CD4-positive, alpha-beta memory T cell (primary cell): ENCODE results near the gene ATM. TPM values are rescaled to one million over a fixed set of nuclear protein-coding genes. Genes with fewer than 3 reads are reported as not detected.

Experiments used
- CTCF ChIA-PET: fragments of 350-600 bp; sonication (Branson Sonifier 250); formaldehyde crosslinking; loops from one replicate; lab custom pipeline; 2021; ENCODE audit warnings: inconsistent platforms; ENCODE audit not compliant: partially characterized antibody; lab: Charles Lee
- POLR2A ChIA-PET: fragments of 350-600 bp; sonication (Branson Sonifier 250); formaldehyde crosslinking; loops from one replicate; lab custom pipeline; 2021; ENCODE audit not compliant: partially characterized antibody; lab: Charles Lee
- DNase-seq, 5 donors: peaks; one replicate each; pipeline versions ENCODE4 v3.0.0 to v3.0.0-alpha.2; 2020 to 2022; ENCODE audit warnings: mixed read lengths in 1 of 5
- H3K27ac ChIP-seq: one replicate; pipeline ENCODE4 v1.7.0; 2013; ENCODE audit warnings: low read depth, low read length
- H3K27me3 ChIP-seq: 2 replicates; pipeline ENCODE4 v1.7.0; 2013; ENCODE audit warnings: mild to moderate bottlenecking, low read length, moderate library complexity; ENCODE audit not compliant: insufficient read depth
- H3K36me3 ChIP-seq: 2 replicates; pipeline ENCODE4 v1.7.0; 2013; ENCODE audit warnings: mild to moderate bottlenecking, low read length, moderate library complexity; ENCODE audit not compliant: insufficient read depth
- H3K4me1 ChIP-seq: 2 replicates; pipeline ENCODE4 v1.7.0; 2013; ENCODE audit warnings: mild to moderate bottlenecking, low read length, moderate library complexity; ENCODE audit not compliant: insufficient read depth
- H3K4me3 ChIP-seq, 2 donors: one replicate each; pipeline ENCODE4 v1.7.0; 2013; ENCODE audit warnings: low read length in 2 of 2, mild to moderate bottlenecking in 1 of 2
- H3K9me3 ChIP-seq, 2 donors: one replicate each; pipeline ENCODE4 v1.7.0; 2013; ENCODE audit warnings: low read length in 2 of 2, control low read depth in 1 of 2; ENCODE audit not compliant: control insufficient read depth in 1 of 2
- H3K27ac Mint-ChIP-seq, 7 donors: one replicate each; pipeline ENCODE4 v1.8.0; 2020 to 2021; ENCODE audit warnings: mixed read lengths in 7 of 7, mild to moderate bottlenecking in 6 of 7, inconsistent platforms in 3 of 7, moderate library complexity in 3 of 7
- H3K27me3 Mint-ChIP-seq, 2 donors: one replicate each; pipeline ENCODE4 v1.8.0; 2020 to 2021; ENCODE audit warnings: mixed read lengths in 2 of 2
- H3K36me3 Mint-ChIP-seq, 2 donors: one replicate each; pipeline ENCODE4 v1.8.0; 2020 to 2021; ENCODE audit warnings: mixed read lengths in 2 of 2, inconsistent platforms in 1 of 2, mild to moderate bottlenecking in 1 of 2
- H3K4me1 Mint-ChIP-seq, 4 donors: one replicate each; pipeline ENCODE4 v1.8.0; 2020 to 2021; ENCODE audit warnings: mixed read lengths in 4 of 4, mild to moderate bottlenecking in 1 of 4
- H3K4me3 Mint-ChIP-seq, 8 donors: one replicate each; pipeline ENCODE4 v1.8.0; 2020 to 2021; ENCODE audit warnings: mixed read lengths in 8 of 8, mild to moderate bottlenecking in 7 of 8, moderate library complexity in 6 of 8, inconsistent platforms in 3 of 8
- H3K9me3 Mint-ChIP-seq, 8 donors: one replicate each; pipeline ENCODE4 v1.8.0; 2020 to 2021; ENCODE audit warnings: mixed read lengths in 8 of 8, mild to moderate bottlenecking in 5 of 8, inconsistent platforms in 3 of 8, moderate library complexity in 1 of 8
- intact Hi-C: fragments of 100-400 bp; cut with micrococcal nuclease; formaldehyde crosslinking; loops from one replicate; pipeline ENCODE4 v1.15.1; 2023
- polyA plus RNA-seq, 2 donors: library from polyadenylated mRNA; unstranded; fragments of 300-500 nt; fragmentation: Illumina TruSeq; gene quantifications; one replicate each; pipeline ENCODE4 v1.2.3, GENCODE V29; 2021
- total RNA-seq, 2 experiments: library from RNA; stranded (reverse); gene quantifications; one replicate each; pipeline ENCODE4 v1.2.3, GENCODE V29; 2021

ATM gene
- total and polyA plus RNA-seq, 4 experiments from 2014 or later, result 48.6 to 555 (median 292) TPM

DNA sequence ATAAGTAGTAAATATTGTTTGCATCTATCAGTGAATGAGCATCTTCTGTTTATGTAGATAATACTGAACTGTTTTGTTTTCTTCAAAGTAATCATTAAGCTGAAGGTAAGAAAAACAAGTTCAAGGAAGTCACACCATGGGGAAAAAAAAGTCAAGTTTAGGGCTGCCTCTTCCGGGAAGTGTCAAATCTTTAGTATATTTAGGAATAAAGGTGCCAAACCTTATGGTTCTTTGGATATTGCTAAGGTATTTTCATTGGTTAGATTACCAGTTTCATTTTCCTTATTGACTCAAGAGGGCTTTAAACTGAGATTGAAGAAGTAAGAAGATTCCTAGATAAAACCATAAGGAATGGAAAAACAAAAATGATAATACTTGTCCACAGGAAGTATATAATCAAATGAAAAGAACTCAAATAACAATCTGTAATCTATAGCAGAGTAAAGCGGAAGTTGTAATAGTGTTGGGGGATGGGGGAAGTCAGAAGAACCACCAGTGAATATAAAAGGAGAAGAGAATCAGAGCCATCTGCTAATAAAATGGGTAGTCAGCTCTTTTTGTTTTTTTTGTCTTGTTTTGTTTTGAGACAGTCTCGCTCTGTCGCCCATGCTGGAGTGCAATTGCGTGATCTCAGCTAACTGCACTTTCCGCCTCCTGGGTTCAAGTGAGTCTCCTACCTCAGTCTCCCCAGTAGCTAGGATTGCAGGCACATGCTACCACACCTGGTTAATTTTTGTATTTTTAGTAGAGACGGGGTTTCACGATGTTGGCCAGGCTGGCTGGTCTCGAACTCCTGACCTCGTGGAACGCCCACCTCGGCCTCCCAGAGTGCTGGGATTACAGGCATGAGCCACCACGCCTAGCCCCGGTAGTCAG lies 2.3 kb downstream of the ATM start:
- peak overlapping the region; percentile 97 for H3K27ac ChIP-seq
- peak; percentile 71 to 83 (median 75) for DNase-seq
- H3K9me3 ChIP-seq, result no peaks in the 10 kb centered on the region
- H3K4me1 ChIP-seq, result peaks cover 56% of the 10 kb centered on the region
- Mint-ChIP-seq H3K27ac (peak overlapping the region in 1 of 7 donors; percentile 97), H3K4me3 (no peak overlapping the region), H3K9me3 (peaks cover 0 to 2% (median 0%) of the 10 kb centered on the region in 8 donors), H3K4me1 (peaks cover 22 to 52% (median 42%) of the 10 kb centered on the region in 4 donors), H3K27me3 (no peaks in the 10 kb centered on the region), H3K36me3 (peaks cover 28 to 36% of the 10 kb centered on the region in 2 donors)
- no peaks in the 10 kb centered on the region for H3K27me3 ChIP-seq
- intact Hi-C loops, result loop anchor here (1.0 to 10.0 kb wide), 5 partner anchors 11 to 660 kb away; partner anchors contain the start of genes ALKBH8, CUL5, DDX10 and POGLUT3
- ChIA-PET POLR2A (interaction anchor here (0.5 to 9.9 kb wide), 8 partner anchors 11 to 54 kb away, joined by 3 to 666 read pairs (median 8); no protein-coding TSS in a partner anchor), CTCF (interaction anchor here (1.0 to 7.3 kb wide), 3 partner anchors 8 to 68 kb away, joined by 3 to 132 read pairs (median 3); no protein-coding TSS in a partner anchor)
- H3K4me3 ChIP-seq, result peak overlapping the region; percentile 74 to 97
- peaks cover 15% of the 10 kb centered on the region for H3K36me3 ChIP-seq

DNA sequence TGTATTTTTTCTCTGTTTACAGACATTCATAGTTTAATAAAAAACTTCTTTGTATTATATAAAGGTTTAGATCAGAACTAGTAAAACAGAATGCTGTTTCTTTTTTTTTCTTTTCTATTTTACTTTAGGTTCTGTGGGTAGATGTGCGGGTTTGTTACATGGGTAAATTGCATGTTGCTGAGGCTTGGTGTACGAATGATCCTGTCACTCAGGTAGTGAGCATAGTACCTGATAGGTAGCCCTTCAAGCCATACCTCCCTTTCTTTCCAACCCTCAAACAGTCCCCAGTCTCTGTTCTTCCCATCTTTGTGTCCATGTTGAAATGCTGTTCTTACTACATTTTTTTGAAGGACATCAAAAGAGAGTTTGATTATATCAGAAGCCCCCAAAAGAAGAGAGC lies 3.2 kb downstream of the ATM start:
- POLR2A ChIA-PET, result interaction anchor here (1.2 to 9.9 kb wide), 5 partner anchors 11 to 26 kb away, joined by 3 to 666 read pairs (median 8); no protein-coding TSS in a partner anchor
- CTCF ChIA-PET, result interaction anchor here (1.3 to 7.3 kb wide), 2 partner anchors 12 to 19 kb away, joined by 3 to 132 read pairs; no protein-coding TSS in a partner anchor
- peak overlapping the region in 4 of 7 donors; percentile 93 to 96 (median 94) for H3K27ac Mint-ChIP-seq
- no peaks in the 10 kb centered on the region for H3K27me3 Mint-ChIP-seq
- intact Hi-C loops, result loop anchor here (10.0 kb wide), 3 partner anchors 269 to 661 kb away; partner anchors contain the start of genes ALKBH8, DDX10 and POGLUT3
- H3K4me3 Mint-ChIP-seq, result peak overlapping the region in 1 of 8 donors; percentile 94
- Histone ChIP-seq H3K27ac (peak overlapping the region; percentile 97), H3K36me3 (peaks cover 21% of the 10 kb centered on the region), H3K27me3 (no peaks in the 10 kb centered on the region), H3K4me3 (peak overlapping the region; percentile 55 to 97), H3K9me3 (no peaks in the 10 kb centered on the region), H3K4me1 (peaks cover 55% of the 10 kb centered on the region)
- peaks cover 16 to 52% (median 39%) of the 10 kb centered on the region in 4 donors for H3K4me1 Mint-ChIP-seq
- H3K36me3 Mint-ChIP-seq, result peaks cover 35 to 45% of the 10 kb centered on the region in 2 donors
- H3K9me3 Mint-ChIP-seq, result peaks cover 0 to 2% (median 0%) of the 10 kb centered on the region in 8 donors
- no peak for DNase-seq

DNA sequence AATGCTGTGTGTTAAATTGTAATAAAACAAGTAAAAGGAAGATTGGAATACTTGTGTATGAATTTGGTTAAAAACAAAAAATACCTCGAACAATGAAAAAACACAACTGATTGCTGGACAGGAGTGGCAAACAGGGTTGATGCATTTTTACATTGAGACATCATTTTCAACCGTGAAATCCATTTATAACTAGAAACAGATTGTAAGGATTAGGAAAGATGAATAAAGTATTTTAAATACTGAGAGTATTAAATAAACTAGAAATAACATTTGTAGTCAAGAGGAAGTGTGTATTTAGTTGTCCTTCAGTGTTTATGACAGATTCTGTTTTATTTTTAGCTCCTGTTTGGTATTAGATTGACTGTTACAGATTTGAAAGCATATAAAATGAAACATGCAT lies 5.4 kb downstream of the ATM start:
- H3K36me3 ChIP-seq, result peaks cover 31% of the 10 kb centered on the region

DNA sequence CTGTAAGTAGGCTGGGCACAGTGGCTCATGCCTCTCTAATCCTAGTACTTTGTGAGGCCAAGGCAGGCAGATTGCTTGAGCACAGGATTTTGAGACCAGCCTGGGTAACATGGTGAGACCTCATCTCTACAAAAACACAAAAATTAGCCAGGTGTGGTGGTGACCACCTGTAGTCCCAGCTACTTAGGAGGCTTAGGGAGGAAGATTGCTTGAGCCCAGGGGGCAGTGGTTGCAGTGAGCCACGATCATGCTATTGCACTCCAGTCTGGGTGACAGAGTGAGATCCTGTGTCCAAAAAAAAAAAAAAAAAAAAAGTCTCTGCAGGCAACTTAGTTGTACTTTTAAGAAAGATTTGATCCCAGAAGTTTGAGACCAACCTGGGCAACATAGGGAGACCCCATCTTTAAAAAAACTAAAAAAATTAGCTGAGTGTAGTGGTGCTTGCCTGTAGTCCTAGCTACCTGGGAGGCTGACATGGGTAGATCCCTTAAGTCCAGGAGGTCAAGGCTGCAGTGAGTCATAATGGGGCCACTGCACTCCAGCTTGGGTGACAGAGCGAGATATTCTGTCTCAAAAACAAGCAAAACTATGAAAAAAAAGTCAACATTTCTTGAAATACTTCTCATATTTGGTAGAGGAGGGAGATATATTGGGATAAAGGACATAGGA lies 10.5 kb downstream of the ATM start:
- intact Hi-C loops, result no loop called here
- peak overlapping the region; percentile 15 to 87 (median 71) for H3K27ac Mint-ChIP-seq
- H3K27me3 Mint-ChIP-seq, result no peaks in the 10 kb centered on the region
- no peak for DNase-seq
- Histone ChIP-seq H3K27ac (no peak overlapping the region), H3K4me3 (no peak overlapping the region), H3K36me3 (peaks cover 30% of the 10 kb centered on the region), H3K9me3 (no peaks in the 10 kb centered on the region), H3K4me1 (peaks cover 93% of the 10 kb centered on the region), H3K27me3 (no peaks in the 10 kb centered on the region)
- peaks cover 53 to 67% of the 10 kb centered on the region in 2 donors for H3K36me3 Mint-ChIP-seq
- ChIA-PET POLR2A (interaction anchor here (13.9 kb wide), 1 partner anchor 9 kb away, joined by 666 read pairs; the partner anchor contains the start of genes ATM and NPAT), CTCF (interaction anchor here (1.2 to 1.7 kb wide), 3 partner anchors 9 to 11 kb away, joined by 3 to 4 read pairs (median 4); no protein-coding TSS in a partner anchor)
- H3K4me1 Mint-ChIP-seq, result peaks cover 41 to 89% (median 69%) of the 10 kb centered on the region in 4 donors
- peak overlapping the region in 6 of 8 donors; percentile 21 to 62 (median 42) for H3K4me3 Mint-ChIP-seq
- H3K9me3 Mint-ChIP-seq, result no peaks in the 10 kb centered on the region

More for the DNA sequence above, 5.4 kb downstream of the ATM start:
- peak overlapping the region in 1 of 2 donors; percentile 2 for H3K4me3 ChIP-seq
- ChIA-PET POLR2A (interaction anchor here (9.9 kb wide), 1 partner anchor 9 kb away, joined by 666 read pairs; no protein-coding TSS in a partner anchor), CTCF (interaction anchor here (1.0 to 1.2 kb wide), 2 partner anchors 24 to 101 kb away, joined by 3 read pairs; no protein-coding TSS in a partner anchor)
- no peak for DNase-seq
- Mint-ChIP-seq H3K27me3 (no peaks in the 10 kb centered on the region), H3K4me1 (peaks cover 24 to 71% (median 52%) of the 10 kb centered on the region in 4 donors), H3K9me3 (no peaks in the 10 kb centered on the region), H3K36me3 (peaks cover 49 to 59% of the 10 kb centered on the region in 2 donors), H3K27ac (peak overlapping the region in 6 of 7 donors; percentile 43 to 92 (median 76)), H3K4me3 (peak overlapping the region; percentile 33 to 87 (median 66))
- H3K9me3 ChIP-seq, result no peaks in the 10 kb centered on the region
- peaks cover 72% of the 10 kb centered on the region for H3K4me1 ChIP-seq
- intact Hi-C loops, result loop anchor here (10.0 kb wide), 3 partner anchors 267 to 663 kb away; partner anchors contain the start of genes ALKBH8, DDX10 and POGLUT3
- no peak overlapping the region for H3K27ac ChIP-seq
- H3K27me3 ChIP-seq, result no peaks in the 10 kb centered on the region

DNA sequence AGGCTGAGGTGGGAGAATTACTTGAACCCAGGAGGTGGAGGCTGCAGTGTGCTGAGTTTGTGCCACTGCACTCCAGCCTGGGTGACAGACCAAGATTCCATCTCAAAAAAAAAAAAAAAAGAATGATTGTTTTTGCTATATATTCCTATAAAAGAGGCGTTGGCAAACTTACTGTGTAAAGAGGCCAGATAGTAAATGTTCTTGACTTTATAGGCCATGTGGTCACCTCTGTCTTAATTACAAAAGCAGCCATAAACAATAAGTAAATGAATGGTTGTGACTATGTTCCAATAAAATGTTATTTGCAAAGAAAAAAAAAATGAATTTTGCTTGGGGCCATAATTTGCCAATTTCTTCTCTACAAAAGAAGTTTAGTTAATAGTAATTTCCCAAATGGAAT lies 12.3 kb downstream of the ATM start:
- peaks cover 49 to 90% (median 71%) of the 10 kb centered on the region in 4 donors for H3K4me1 Mint-ChIP-seq
- no peak overlapping the region for H3K4me3 ChIP-seq
- H3K27me3 ChIP-seq, result no peaks in the 10 kb centered on the region
- intact Hi-C loops, result no loop called here
- CTCF ChIA-PET, result interaction anchor here (8.5 kb wide), 1 partner anchor 12 kb away, joined by 132 read pairs; the partner anchor contains the start of genes ATM and NPAT
- H3K9me3 ChIP-seq, result no peaks in the 10 kb centered on the region
- H3K9me3 Mint-ChIP-seq, result no peaks in the 10 kb centered on the region
- H3K4me3 Mint-ChIP-seq, result peak overlapping the region in 3 of 8 donors; percentile 5 to 80 (median 6)
- peak overlapping the region; percentile 66 for H3K27ac ChIP-seq
- H3K36me3 Mint-ChIP-seq, result peaks cover 45 to 61% of the 10 kb centered on the region in 2 donors
- H3K27me3 Mint-ChIP-seq, result no peaks in the 10 kb centered on the region
- H3K4me1 ChIP-seq, result peaks cover 93% of the 10 kb centered on the region
- H3K27ac Mint-ChIP-seq, result peak overlapping the region in 4 of 7 donors; percentile 18 to 98 (median 92)
- DNase-seq, result no peak
- POLR2A ChIA-PET, result interaction anchor here (2.8 to 13.9 kb wide), 3 partner anchors 10 to 15 kb away, joined by 17 to 666 read pairs (median 29); partner anchors contain the start of genes ATM and NPAT
- peaks cover 21% of the 10 kb centered on the region for H3K36me3 ChIP-seq

DNA sequence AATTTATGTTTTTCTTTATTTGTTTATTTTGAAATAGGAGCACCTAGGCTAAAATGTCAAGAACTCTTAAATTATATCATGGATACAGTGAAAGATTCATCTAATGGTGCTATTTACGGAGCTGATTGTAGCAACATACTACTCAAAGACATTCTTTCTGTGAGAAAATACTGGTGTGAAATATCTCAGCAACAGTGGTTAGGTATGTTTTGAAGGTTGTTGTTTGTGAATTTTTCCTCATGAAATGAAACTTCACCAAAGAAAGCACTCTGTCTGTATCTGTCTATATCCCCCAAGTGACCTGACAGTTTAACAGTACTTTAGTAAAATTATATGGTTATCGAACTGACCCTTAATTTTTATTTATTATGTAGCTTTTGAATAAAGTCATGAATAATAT lies 12.8 kb downstream of the ATM start:
- H3K27ac Mint-ChIP-seq, result peak overlapping the region; percentile 85 to 98 (median 95)
- peak overlapping the region in 1 of 2 donors; percentile 12 for H3K4me3 ChIP-seq
- no peaks in the 10 kb centered on the region for H3K27me3 Mint-ChIP-seq
- peaks cover 93% of the 10 kb centered on the region for H3K4me1 ChIP-seq
- no peaks in the 10 kb centered on the region for H3K9me3 ChIP-seq
- peaks cover 46 to 61% of the 10 kb centered on the region in 2 donors for H3K36me3 Mint-ChIP-seq
- peak overlapping the region; percentile 66 for H3K27ac ChIP-seq
- H3K4me1 Mint-ChIP-seq, result peaks cover 51 to 90% (median 71%) of the 10 kb centered on the region in 4 donors
- DNase-seq, result no peak
- ChIA-PET CTCF (interaction anchor here (8.5 kb wide), 1 partner anchor 12 kb away, joined by 132 read pairs; the partner anchor contains the start of genes ATM and NPAT), POLR2A (interaction anchor here (0.8 to 13.9 kb wide), 7 partner anchors 11 to 117 kb away, joined by 3 to 666 read pairs (median 17); partner anchors contain the start of genes ATM and NPAT)
- H3K36me3 ChIP-seq, result peaks cover 22% of the 10 kb centered on the region
- H3K27me3 ChIP-seq, result no peaks in the 10 kb centered on the region
- peak overlapping the region; percentile 52 to 83 (median 80) for H3K4me3 Mint-ChIP-seq
- no peaks in the 10 kb centered on the region for H3K9me3 Mint-ChIP-seq
- intact Hi-C loops, result loop anchor here (1.0 to 2.0 kb wide), 2 partner anchors 10 to 15 kb away; no protein-coding TSS in a partner anchor
